H1 (cell line): ENCODE data around the gene TEKT5. TPM values are rescaled to one million over a fixed set of nuclear protein-coding genes. Genes with fewer than 3 reads are reported as not detected.

Experiments
- CTCF ChIA-PET: fragments of 300-600 bp; sonication (Branson Sonifier 250); formaldehyde crosslinking; loops from one replicate; lab custom pipeline; 2021; ENCODE audit not compliant: partially characterized antibody; lab: Charles Lee
- POLR2A ChIA-PET: fragments of 300-600 bp; sonication (Branson Sonifier 250); formaldehyde crosslinking; loops from one replicate; lab custom pipeline; 2021; ENCODE audit warnings: inconsistent platforms; ENCODE audit not compliant: partially characterized antibody; lab: Charles Lee
- DNase-seq, 2 experiments: peaks; one replicate each; pipeline versions ENCODE4 v3.0.0 to v3.0.0-alpha.2; 2010 to 2022; ENCODE audit warnings: low spot score in 2 of 2, low read depth in 1 of 2, mixed read lengths in 1 of 2
- FAIRE-seq: peaks from 2 replicates; lab custom pipeline; 2011; peaks lifted over from hg19 to GRCh38; lab: Jason Lieb, UNC
- H2AFZ ChIP-seq: 2 replicates; pipeline ENCODE4 v1.8.1; 2012; ENCODE audit warnings: low read length, inconsistent platforms
- H2AK5ac ChIP-seq: 2 replicates; pipeline ENCODE4 v1.6.1; 2013; ENCODE audit warnings: low read depth, low read length
- H2BK120ac ChIP-seq: replicated peaks from 2 replicates; pipeline ENCODE3; 2013; ENCODE audit warnings: low read depth, low read length, inconsistent platforms
- H2BK12ac ChIP-seq: 2 replicates; pipeline ENCODE4 v1.6.1; 2013; ENCODE audit warnings: low read depth, low read length
- H2BK15ac ChIP-seq: 2 replicates; pipeline ENCODE4 v1.6.1; 2013; ENCODE audit warnings: low read length
- H2BK20ac ChIP-seq: 2 replicates; pipeline ENCODE4 v1.6.1; 2013; ENCODE audit warnings: low read length
- H2BK5ac ChIP-seq: 2 replicates; pipeline ENCODE4 v1.6.1; 2013; ENCODE audit warnings: low read depth, low read length
- H3K14ac ChIP-seq: 2 replicates; pipeline ENCODE4 v1.6.1; 2013; ENCODE audit warnings: inconsistent platforms; ENCODE audit not compliant: insufficient read length
- H3K18ac ChIP-seq: 2 replicates; pipeline ENCODE4 v1.6.1; 2013; ENCODE audit warnings: low read length; ENCODE audit errors: extremely low read depth
- H3K23ac ChIP-seq: 2 replicates; pipeline ENCODE4 v1.6.1; 2013; ENCODE audit warnings: inconsistent platforms; ENCODE audit not compliant: insufficient read length
- H3K23me2 ChIP-seq: 2 replicates; pipeline ENCODE4 v1.6.1; 2013; ENCODE audit warnings: low read depth, low read length
- H3K27ac ChIP-seq: 2 replicates; pipeline ENCODE4 v1.6.1; 2011; ENCODE audit warnings: low read depth, low read length, inconsistent platforms
- H3K27me3 ChIP-seq, 4 experiments: replicated peaks in 1 of 4; 1 replicate in 1 of 4; 2 replicates in 3 of 4; pipeline versions ENCODE4 v1.6.1 to v1.8.1; 2011 to 2013; ENCODE audit warnings: low read length in 3 of 4, mild to moderate bottlenecking in 3 of 4, inconsistent platforms in 2 of 4, mixed read lengths in 2 of 4, moderate library complexity in 1 of 4; ENCODE audit not compliant: control insufficient read depth in 3 of 4, insufficient read depth in 3 of 4; ENCODE audit errors: extremely low read depth in 1 of 4
- H3K36me3 ChIP-seq, 4 experiments: 2 replicates each; pipeline versions ENCODE4 v1.6.1 to v1.8.1; 2011 to 2013; ENCODE audit warnings: mild to moderate bottlenecking in 4 of 4, low read length in 3 of 4, moderate library complexity in 2 of 4, control low read depth in 1 of 4, inconsistent platforms in 1 of 4; ENCODE audit not compliant: insufficient read depth in 4 of 4, control insufficient read depth in 2 of 4
- H3K4ac ChIP-seq: replicated peaks from 2 replicates; pipeline ENCODE3; 2013; ENCODE audit warnings: low read length, low read depth, mixed read lengths, inconsistent platforms; ENCODE audit not compliant: insufficient read length
- H3K4me1 ChIP-seq, 4 experiments: replicated peaks in 1 of 4; 1 replicate in 1 of 4; 2 replicates in 3 of 4; pipeline versions ENCODE4 v1.6.1 to v1.8.1; 2011 to 2013; ENCODE audit warnings: low read length in 3 of 4, inconsistent platforms in 2 of 4, mixed read lengths in 1 of 4; ENCODE audit not compliant: insufficient read depth in 4 of 4, control insufficient read depth in 3 of 4
- H3K4me2 ChIP-seq, 2 experiments: 2 replicates each; pipeline versions ENCODE4 v1.6.1 to v1.8.1; 2011 to 2013; ENCODE audit warnings: low read depth in 2 of 2, low read length in 2 of 2, control low read depth in 1 of 2, inconsistent platforms in 1 of 2, mild to moderate bottlenecking in 1 of 2; ENCODE audit not compliant: insufficient read depth in 1 of 2
- H3K4me3 ChIP-seq, 4 experiments: fragments of 200-600, 300-600 bp in 1 of 4; sonication (generic), shearing (Covaris generic), sonication (Bioruptor Twin) in 1 of 4; 2 replicates each; pipeline versions ENCODE4 v1.5.1 to v1.8.1; 2011 to 2016; ENCODE audit warnings: low read length in 4 of 4, low read depth in 3 of 4, control low read depth in 2 of 4, inconsistent platforms in 2 of 4, mild to moderate bottlenecking in 2 of 4, mixed read lengths in 1 of 4, moderate library complexity in 1 of 4; ENCODE audit not compliant: insufficient read depth in 2 of 4; ENCODE audit errors: extremely low read depth in 1 of 4
- H3K56ac ChIP-seq: replicated peaks from 2 replicates; pipeline ENCODE3; 2013; ENCODE audit warnings: low read depth, mild to moderate bottlenecking, mixed read lengths, low read length, inconsistent platforms; ENCODE audit not compliant: insufficient read length
- H3K79me1 ChIP-seq: 2 replicates; pipeline ENCODE4 v1.6.1; 2013; ENCODE audit warnings: low read depth, low read length, control low read depth
- H3K79me2 ChIP-seq, 2 experiments: 2 replicates each; pipeline versions ENCODE4 v1.6.1 to v1.8.1; 2012 to 2013; ENCODE audit warnings: low read length in 2 of 2, mild to moderate bottlenecking in 2 of 2, inconsistent platforms in 1 of 2; ENCODE audit not compliant: insufficient read depth in 2 of 2, control insufficient read depth in 1 of 2
- H3K9ac ChIP-seq, 4 experiments: replicated peaks in 1 of 4; 1 replicate in 1 of 4; 2 replicates in 3 of 4; pipeline versions ENCODE4 v1.6.1 to v1.8.1; 2011 to 2013; ENCODE audit warnings: low read depth in 3 of 4, low read length in 3 of 4, control low read depth in 2 of 4, mild to moderate bottlenecking in 2 of 4, moderate library complexity in 2 of 4, inconsistent platforms in 1 of 4; ENCODE audit errors: extremely low read depth in 1 of 4
- H3K9me3 ChIP-seq, 2 experiments: 2 replicates each; pipeline versions ENCODE4 v1.6.1 to v1.8.1; 2012 to 2013; ENCODE audit warnings: mild to moderate bottlenecking in 2 of 2, moderate library complexity in 2 of 2, control low read depth in 1 of 2, inconsistent platforms in 1 of 2, low read depth in 1 of 2, low read length in 1 of 2, mixed read lengths in 1 of 2; ENCODE audit not compliant: insufficient read depth in 2 of 2
- H4K20me1 ChIP-seq, 2 experiments: replicated peaks in 1 of 2; 2 replicates each; pipeline versions ENCODE3 to v1.8.1; 2011 to 2013; ENCODE audit warnings: inconsistent platforms in 2 of 2, low read length in 2 of 2, mild to moderate bottlenecking in 1 of 2; ENCODE audit not compliant: insufficient read depth in 2 of 2, control insufficient read depth in 1 of 2
- H4K5ac ChIP-seq: 2 replicates; pipeline ENCODE4 v1.6.1; 2013; ENCODE audit warnings: low read length, low read depth, mixed read lengths, inconsistent platforms; ENCODE audit not compliant: insufficient read length
- H4K8ac ChIP-seq: 2 replicates; pipeline ENCODE4 v1.8.0; 2013; ENCODE audit warnings: mild to moderate bottlenecking, moderate library complexity, low read length, inconsistent platforms; ENCODE audit not compliant: insufficient read depth; ENCODE audit errors: extremely low read depth
- H4K91ac ChIP-seq: replicated peaks from 2 replicates; pipeline ENCODE3; 2013; ENCODE audit warnings: low read length, mixed read lengths, inconsistent platforms; ENCODE audit not compliant: insufficient read length
- CBX5 ChIP-seq: fragments of 300-800, 300-1000 bp; sonication (generic); IDR thresholded peaks from 2 replicates; pipeline ENCODE4 v1.7.1; 2016; ENCODE audit warnings: antibody characterized with exemption, low read length, low read depth
- CHD1 ChIP-seq: IDR thresholded peaks from 2 replicates; pipeline ENCODE4 v1.6.1; 2012; ENCODE audit warnings: low read depth, low read length, improper control_type of control experiment
- EZH2 ChIP-seq: fragments of 200-600 bp; sonication (generic); IDR thresholded peaks from 2 replicates; pipeline ENCODE4 v1.7.1; 2012; ENCODE audit warnings: low read depth, mild to moderate bottlenecking, moderate library complexity, low read length, inconsistent platforms; ENCODE audit not compliant: severe bottlenecking
- KDM5A ChIP-seq: fragments of 200-600 bp; IDR thresholded peaks from 2 replicates; pipeline ENCODE4 v1.7.1; 2012; ENCODE audit warnings: mild to moderate bottlenecking, low read length, inconsistent platforms, mixed read lengths
- NANOG ChIP-seq: IDR thresholded peaks from 2 replicates; pipeline ENCODE4 v1.6.1; 2011; ENCODE audit warnings: low read length, low read depth, mild to moderate bottlenecking, inconsistent platforms; ENCODE audit not compliant: insufficient read depth, poor library complexity, severe bottlenecking
- NRF1 ChIP-seq: IDR thresholded peaks from 2 replicates; pipeline ENCODE4 v1.6.1; 2011; ENCODE audit warnings: mild to moderate bottlenecking, low read depth, low read length, improper control_type of control experiment
- RAD21 ChIP-seq, 2 experiments: IDR thresholded peaks in 1 of 2; conservative IDR thresholded peaks in 1 of 2; 2 replicates each; pipeline ENCODE4 v1.6.1; 2011; ENCODE audit warnings: low read depth in 2 of 2, low read length in 2 of 2, improper control_type of control experiment in 1 of 2, inconsistent platforms in 1 of 2, mild to moderate bottlenecking in 1 of 2, moderate library complexity in 1 of 2
- WGBS, 2 experiments: shearing (Covaris generic) in 1 of 2; methylation state at CpG; one replicate each; pipeline versions ENCODE4 v1.1.6 to v1.1.7; 2013 to 2015; ENCODE audit warnings: low lambda C conversion rate in 2 of 2, mixed read lengths in 2 of 2, inconsistent platforms in 1 of 2, low coverage in 1 of 2, missing lambda C conversion rate in 1 of 2; ENCODE audit not compliant: insufficient replicate concordance in 2 of 2, insufficient coverage in 1 of 2, insufficient read length in 1 of 2; ENCODE audit errors: extremely low coverage in 1 of 2, missing lambda C conversion rate in 1 of 2; 5-methylcytosine and 5-hydroxymethylcytosine counted together
- polyA plus RNA-seq, 7 experiments: library from polyadenylated mRNA; depleted of rRNA in 3 of 7; stranded (reverse) in 5 of 7; unstranded in 2 of 7; fragments of >200 nt in 5 of 7; fragments of 200-250 nt in 2 of 7; gene quantifications; 1 replicate in 5 of 7; 2 replicates in 1 of 7; 4 replicates in 1 of 7; pipeline versions ENCODE4 v1.2.1 to v1.2.3, GENCODE V29; 2011 to 2013; ENCODE audit warnings: missing spikeins in 2 of 7, mixed read lengths in 2 of 7
- total RNA-seq: library from RNA; stranded (reverse); fragmentation: NEBNext Ultra II Directional; extraction: Animal tissue kit (Norgen Biotek cat#: 25700); gene quantifications from 2 replicates; pipeline ENCODE4 v1.2.1, GENCODE V29; 2021
- TF ChIP-seq, protein P1 (sequence below), 3 experiments: IDR thresholded peaks; 1 replicate in 2 of 3; 2 replicates in 1 of 3; pipeline versions ENCODE4 v1.5.1 to v1.6.1; 2011; ENCODE audit warnings: low read length in 3 of 3, mild to moderate bottlenecking in 3 of 3, inconsistent platforms in 2 of 3, low read depth in 1 of 3, moderate library complexity in 1 of 3; ENCODE audit not compliant: insufficient read depth in 1 of 3; ENCODE audit errors: control extremely low read depth in 1 of 3
- TF ChIP-seq, protein P2 (sequence below): IDR thresholded peaks from 2 replicates; pipeline ENCODE4 v1.6.1; 2011; ENCODE audit warnings: low read depth, mild to moderate bottlenecking, low read length; ENCODE audit not compliant: insufficient read depth

Gene TEKT5
- total and polyA plus RNA-seq, 2 of the 8 experiments (the other 6 are each of a cell fraction or from before 2014, with no cell fraction given): 0.95 TPM; not detected in 1

DNA sequence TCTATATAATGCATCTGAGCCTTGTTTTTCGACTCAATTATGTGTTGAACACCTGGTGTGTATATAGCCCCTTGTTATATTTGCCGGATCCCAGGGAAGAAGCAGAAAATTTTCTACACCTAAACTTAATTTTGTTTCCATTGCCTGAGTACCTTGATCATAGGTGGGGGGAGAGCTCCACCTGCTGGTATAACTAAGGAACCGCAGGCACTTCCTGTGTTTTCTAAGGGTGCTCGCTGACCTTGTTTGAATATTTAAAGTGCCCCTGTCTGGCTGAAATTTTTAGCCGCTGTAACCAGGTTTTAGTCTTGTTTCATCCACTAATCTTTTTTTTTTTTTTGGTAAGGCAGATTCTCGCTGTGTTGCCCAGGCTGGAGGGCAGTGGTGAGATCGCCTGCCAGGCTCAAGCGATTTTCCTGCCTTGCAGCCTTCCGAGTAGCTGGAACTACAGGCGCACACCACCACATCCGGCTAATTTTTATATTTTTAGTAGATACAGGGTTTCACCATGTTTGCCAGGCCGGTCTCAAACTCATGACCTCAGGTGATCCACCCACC, 42.4 kb upstream of the TEKT5 start:
- Histone ChIP-seq H3K27ac (no peak overlapping the region), H2BK12ac (no peak overlapping the region), H3K56ac (no peak overlapping the region), H2BK20ac (no peak overlapping the region), H4K20me1 (no peaks in the 10 kb centered on the region), H2BK5ac (no peak overlapping the region), H3K18ac (no peak overlapping the region), H4K91ac (no peak overlapping the region), H2AFZ (no peak overlapping the region), H3K79me1 (no peaks in the 10 kb centered on the region), H3K4ac (no peak overlapping the region), H4K5ac (no peak overlapping the region), H3K4me2 (no peak overlapping the region), H3K9me3 (no peaks in the 10 kb centered on the region), H3K23ac (no peak overlapping the region), H2AK5ac (no peak overlapping the region), H2BK120ac (no peak overlapping the region), H3K23me2 (peaks cover 2% of the 10 kb centered on the region; the same call in 1 of the 2 replicates), H3K79me2 (no peaks in the 10 kb centered on the region), H3K4me1 (no peaks in the 10 kb centered on the region; a peak in 1 of 7 replicates), H3K36me3 (no peaks in the 10 kb centered on the region), H3K27me3 (no peaks in the 10 kb centered on the region), H3K14ac (no peak overlapping the region), H2BK15ac (no peak overlapping the region), H4K8ac (no peak overlapping the region), H3K9ac (no peak overlapping the region), H3K4me3 (no peak overlapping the region)
- POLR2A ChIA-PET: interaction anchor here (0.8 to 1.4 kb wide), 2 partner anchors 222 to 232 kb away, joined by 3 to 4 read pairs; no protein-coding TSS in a partner anchor
- peak; percentile 29 to 68 for DNase-seq
- CTCF ChIA-PET: interaction anchor here (0.6 to 6.1 kb wide), 39 partner anchors 9 to 1423 kb away, joined by 3 to 70 read pairs (median 3); no protein-coding TSS in a partner anchor
- WGBS, 2 experiments: 49% methylated on average over 11 of the region's 12 CpGs; no CpG with 5 or more reads in 1 of the 2 experiments
- peak; percentile 28 for FAIRE-seq
- TF ChIP-seq CHD1: no peak
- no peak for TF ChIP-seq CBX5
- no peak for TF ChIP-seq KDM5A
- peak; percentile 95 for TF ChIP-seq RAD21 (IDR thresholded peaks at IDR 0.05 in 1 of 2, conservative IDR thresholded peaks at IDR 0.05 in 1 of 2; ENCODE audit: low read depth in 2 of 2, low read length in 2 of 2)
- TF ChIP-seq, protein P1, sequence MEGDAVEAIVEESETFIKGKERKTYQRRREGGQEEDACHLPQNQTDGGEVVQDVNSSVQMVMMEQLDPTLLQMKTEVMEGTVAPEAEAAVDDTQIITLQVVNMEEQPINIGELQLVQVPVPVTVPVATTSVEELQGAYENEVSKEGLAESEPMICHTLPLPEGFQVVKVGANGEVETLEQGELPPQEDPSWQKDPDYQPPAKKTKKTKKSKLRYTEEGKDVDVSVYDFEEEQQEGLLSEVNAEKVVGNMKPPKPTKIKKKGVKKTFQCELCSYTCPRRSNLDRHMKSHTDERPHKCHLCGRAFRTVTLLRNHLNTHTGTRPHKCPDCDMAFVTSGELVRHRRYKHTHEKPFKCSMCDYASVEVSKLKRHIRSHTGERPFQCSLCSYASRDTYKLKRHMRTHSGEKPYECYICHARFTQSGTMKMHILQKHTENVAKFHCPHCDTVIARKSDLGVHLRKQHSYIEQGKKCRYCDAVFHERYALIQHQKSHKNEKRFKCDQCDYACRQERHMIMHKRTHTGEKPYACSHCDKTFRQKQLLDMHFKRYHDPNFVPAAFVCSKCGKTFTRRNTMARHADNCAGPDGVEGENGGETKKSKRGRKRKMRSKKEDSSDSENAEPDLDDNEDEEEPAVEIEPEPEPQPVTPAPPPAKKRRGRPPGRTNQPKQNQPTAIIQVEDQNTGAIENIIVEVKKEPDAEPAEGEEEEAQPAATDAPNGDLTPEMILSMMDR (IDR thresholded peaks at IDR 0.05; ENCODE audit: control extremely low read depth in 1 of 3, insufficient read depth in 1 of 3, low read depth in 1 of 3, low read length in 3 of 3): peak; percentile 44 to 85 (median 81)
- no peak for TF ChIP-seq EZH2
- TF ChIP-seq NANOG: no peak
- TF ChIP-seq NRF1: no peak
- TF ChIP-seq, protein P2, sequence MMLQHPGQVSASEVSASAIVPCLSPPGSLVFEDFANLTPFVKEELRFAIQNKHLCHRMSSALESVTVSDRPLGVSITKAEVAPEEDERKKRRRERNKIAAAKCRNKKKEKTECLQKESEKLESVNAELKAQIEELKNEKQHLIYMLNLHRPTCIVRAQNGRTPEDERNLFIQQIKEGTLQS: no peak
